ENCODE results near the gene IRF2.

The IRF2 gene

DNA sequence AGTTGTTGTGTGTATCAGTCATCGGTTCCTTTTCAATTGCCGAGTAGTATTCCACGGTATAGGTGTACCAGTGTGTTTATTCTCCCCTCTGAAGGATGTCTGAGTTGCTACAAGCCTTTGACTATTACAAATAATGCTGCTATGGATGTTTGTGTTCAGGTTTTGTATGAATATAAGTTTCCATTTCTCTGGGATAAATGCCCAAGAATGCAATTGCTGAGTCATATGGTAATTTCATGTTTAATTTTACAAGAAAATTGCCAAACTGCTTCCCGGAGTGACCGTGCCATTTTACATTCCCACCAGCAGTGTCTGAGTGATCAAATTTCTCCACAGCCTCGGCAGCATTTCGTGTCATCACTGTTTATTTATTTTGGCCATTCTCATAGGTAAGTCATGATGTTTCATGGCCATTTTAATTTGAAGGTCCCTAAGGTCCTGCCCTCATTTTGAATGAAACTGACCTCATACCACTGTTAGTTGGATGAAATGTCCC lies 73.9 kb downstream of the IRF2 start:
- no peak overlapping the region for H3K27ac ChIP-seq
- no peak for TF ChIP-seq ZFX (IDR thresholded peaks at IDR 0.05)
- TF ChIP-seq, protein P1, sequence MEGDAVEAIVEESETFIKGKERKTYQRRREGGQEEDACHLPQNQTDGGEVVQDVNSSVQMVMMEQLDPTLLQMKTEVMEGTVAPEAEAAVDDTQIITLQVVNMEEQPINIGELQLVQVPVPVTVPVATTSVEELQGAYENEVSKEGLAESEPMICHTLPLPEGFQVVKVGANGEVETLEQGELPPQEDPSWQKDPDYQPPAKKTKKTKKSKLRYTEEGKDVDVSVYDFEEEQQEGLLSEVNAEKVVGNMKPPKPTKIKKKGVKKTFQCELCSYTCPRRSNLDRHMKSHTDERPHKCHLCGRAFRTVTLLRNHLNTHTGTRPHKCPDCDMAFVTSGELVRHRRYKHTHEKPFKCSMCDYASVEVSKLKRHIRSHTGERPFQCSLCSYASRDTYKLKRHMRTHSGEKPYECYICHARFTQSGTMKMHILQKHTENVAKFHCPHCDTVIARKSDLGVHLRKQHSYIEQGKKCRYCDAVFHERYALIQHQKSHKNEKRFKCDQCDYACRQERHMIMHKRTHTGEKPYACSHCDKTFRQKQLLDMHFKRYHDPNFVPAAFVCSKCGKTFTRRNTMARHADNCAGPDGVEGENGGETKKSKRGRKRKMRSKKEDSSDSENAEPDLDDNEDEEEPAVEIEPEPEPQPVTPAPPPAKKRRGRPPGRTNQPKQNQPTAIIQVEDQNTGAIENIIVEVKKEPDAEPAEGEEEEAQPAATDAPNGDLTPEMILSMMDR (conservative IDR thresholded peaks at IDR 0.05): no peak; the same call in 1 of the 2 replicates

DNA sequence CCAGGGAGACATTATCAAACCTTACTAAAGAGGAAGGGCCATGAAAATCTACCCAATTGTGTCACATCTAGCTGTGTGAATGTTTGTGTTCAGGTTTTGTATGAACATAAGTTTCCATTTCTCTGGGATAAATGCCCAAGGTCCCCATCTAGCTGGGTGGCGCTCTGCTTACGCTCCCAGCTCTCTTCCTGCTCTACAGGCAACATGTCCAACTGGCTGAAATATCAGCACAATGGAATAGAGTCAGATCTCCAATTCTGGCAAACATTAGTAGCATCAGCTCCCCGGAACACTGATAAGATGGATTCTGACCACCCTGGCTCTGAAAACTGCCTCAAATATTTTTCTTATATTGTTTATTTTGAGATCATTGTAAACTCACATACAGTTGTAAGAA lies 74.8 kb downstream of the IRF2 start:
- no peak overlapping the region for H3K27ac ChIP-seq
- no peak for TF ChIP-seq ZFX (IDR thresholded peaks at IDR 0.05)
- TF ChIP-seq, protein P1 (conservative IDR thresholded peaks at IDR 0.05): no peak

DNA sequence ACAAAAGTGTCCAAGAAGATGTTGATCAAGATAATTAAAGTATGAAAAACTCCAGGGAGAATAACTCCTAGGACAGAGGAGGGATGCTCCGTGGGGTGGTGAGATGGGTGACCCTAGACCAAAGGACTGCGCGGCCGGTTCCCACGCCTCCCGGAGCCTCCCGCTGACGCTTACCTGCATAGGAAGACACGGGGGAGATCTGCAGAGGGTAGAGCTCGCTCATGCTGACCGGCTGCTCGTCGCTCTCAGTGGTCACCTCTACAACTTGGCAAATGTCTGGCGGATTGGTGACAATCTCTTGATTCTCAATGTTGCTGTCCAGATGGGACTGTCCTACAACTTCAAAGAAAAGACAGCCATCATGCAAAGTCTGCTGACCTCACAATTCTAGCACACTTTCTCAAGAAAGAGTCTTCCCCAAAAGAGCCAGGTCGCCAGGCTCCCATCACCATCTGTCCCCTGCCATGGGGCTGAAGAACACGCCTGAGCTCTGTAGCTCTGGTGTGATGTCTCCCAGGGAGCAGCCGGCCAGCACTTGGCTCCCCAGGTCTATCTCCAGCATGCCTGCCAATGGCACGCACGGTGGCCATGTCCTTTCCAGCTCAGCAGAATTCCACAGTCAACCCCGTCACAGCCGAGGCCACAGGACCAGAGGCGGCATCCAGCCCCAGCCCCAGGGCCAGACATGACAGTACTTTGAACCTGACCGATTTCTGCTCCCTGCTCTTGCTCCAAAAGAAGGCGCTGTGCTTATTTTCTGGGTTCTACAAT lies 75.4 kb downstream of the IRF2 start:
- H3K27ac ChIP-seq: no peak overlapping the region
- TF ChIP-seq ZFX (IDR thresholded peaks at IDR 0.05): no peak

DNA sequence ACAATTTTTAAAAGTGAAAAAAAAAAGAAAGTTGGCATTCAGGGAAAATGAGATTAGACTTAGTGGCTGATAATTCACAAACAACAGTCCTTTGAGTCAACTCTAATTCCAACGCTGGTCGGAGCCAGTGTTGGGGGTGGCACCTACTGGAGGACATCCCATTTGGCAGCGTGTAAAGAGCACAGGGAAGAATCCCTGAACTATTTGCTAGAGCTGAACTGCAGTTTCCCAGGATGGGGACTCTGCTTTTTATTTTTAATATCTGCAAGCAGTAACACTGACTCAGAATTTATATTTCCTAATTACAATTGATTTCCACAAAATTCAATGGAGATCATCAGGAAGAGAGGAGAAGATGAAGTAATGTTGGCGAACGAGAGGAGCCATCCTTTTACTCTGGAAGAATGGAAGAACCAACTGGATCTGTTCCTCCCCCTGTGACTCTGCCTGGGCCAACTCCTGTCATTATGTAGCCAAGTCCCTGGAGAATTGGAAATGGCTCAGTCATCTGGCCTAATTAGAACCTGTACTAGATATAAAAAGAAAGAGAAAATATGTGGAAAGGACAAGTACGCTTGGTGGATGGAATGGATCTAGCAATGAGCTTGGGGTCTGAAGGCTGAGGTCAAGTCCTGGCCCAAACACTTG lies 76.7 kb downstream of the IRF2 start:
- no peak for TF ChIP-seq ZFX (IDR thresholded peaks at IDR 0.05)
- TF ChIP-seq, protein P1 (conservative IDR thresholded peaks at IDR 0.05): no peak
- H3K27ac ChIP-seq: no peak overlapping the region

DNA sequence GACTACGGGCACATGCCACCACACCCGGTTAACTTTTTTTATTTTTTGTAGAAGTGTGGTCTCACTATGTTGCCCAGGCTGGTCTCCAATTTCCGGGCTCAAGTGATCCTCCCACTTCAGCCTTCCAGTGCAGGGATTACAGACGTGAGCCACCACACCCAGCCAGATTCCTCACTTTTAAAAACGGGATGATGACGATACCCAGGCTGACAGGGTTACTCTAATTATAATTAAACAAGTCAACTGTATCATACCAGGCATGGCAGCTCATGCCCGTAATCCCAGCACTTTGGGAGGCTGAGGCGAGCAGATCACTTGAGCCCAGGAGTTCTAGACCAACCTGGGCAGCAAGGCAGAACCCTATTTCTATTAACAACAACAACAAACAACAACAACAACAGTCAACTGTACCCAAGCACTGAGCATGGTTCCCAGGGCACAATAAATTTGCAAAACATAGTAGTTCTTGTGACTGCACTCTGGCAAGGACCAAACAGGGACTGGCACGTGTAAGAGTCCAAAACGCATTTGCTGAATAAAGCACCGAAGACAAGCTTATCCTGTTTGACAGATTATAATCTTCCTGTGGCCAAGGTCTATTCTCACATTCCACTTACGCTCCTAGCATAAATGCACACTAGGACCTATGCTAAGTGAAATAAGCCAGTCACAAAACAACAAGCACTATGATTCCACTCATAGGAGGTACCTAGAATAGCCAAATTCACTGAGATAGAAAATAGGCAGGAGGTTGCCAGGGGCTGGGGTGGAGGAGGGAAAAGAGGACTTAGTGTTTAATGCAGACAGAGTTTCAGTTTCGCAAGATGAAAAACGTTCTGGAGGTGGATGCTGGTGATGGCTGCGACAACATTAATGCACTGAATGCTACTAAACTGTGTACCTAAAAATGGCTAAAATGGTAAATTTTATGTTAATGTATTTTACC lies 77.5 kb downstream of the IRF2 start:
- no peak overlapping the region for H3K27ac ChIP-seq

DNA sequence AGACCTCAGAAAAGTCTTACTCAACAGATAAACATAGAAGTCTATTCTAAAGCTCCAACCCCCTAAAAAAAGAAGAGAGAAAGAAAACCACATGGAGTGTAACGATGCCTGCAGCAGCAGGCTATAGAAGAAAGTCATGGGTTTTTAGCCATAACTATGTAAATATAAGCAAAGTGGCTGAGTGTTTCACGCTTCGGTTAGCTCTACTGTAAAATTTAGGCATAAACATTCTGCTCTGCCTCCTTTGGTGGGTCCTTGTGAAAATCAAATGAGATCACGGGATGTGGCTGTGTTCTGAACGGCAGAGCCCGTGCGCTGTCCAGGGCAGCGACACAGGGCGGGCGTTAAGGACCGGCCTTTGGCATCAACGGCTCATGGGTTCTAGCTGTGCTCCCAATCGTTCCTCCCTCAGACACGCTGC lies 78.4 kb downstream of the IRF2 start:
- H3K27ac ChIP-seq: no peak overlapping the region
- TF ChIP-seq ZFX (IDR thresholded peaks at IDR 0.05): no peak
- TF ChIP-seq, protein P1 (conservative IDR thresholded peaks at IDR 0.05): no peak

More for the DNA sequence above, 77.5 kb downstream of the IRF2 start:
- no peak for TF ChIP-seq ZFX (IDR thresholded peaks at IDR 0.05)
- TF ChIP-seq, protein P1 (conservative IDR thresholded peaks at IDR 0.05): no peak

DNA sequence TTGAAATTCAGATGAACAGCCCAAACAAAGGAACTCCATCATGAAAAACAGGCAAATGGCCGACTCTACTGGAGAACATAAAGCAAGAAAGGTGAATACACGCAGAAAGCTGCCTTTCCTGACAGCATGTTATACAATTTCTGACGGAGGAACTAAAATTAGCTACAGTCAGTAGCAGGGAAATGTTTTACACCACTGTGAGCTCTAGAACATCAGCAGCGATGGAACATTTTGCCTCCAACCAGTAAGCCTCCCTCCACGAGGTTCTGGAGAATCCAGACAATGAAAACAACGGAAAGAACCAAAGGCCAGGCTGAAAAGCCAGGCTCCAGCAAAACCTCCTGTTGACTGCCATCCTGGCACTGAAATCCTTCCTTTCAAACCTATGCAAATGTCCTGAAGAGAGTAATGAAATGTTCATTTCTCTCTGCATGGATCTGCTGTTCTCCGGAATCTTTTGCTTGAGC lies 78.9 kb downstream of the IRF2 start:
- H3K27ac ChIP-seq: no peak overlapping the region
- TF ChIP-seq ZFX (IDR thresholded peaks at IDR 0.05): no peak
- TF ChIP-seq, protein P1 (conservative IDR thresholded peaks at IDR 0.05): no peak

Measured in C4-2B (cell line).